Loucy (cell line): ENCODE results near the gene NR4A2.

ENCODE experiments used
- EZH2phosphoT487 ChIP-seq: fragments of 200-600 bp; IDR thresholded peaks from 2 replicates; pipeline ENCODE4 v1.6.1; 2018; ENCODE audit warnings: antibody characterized with exemption, mild to moderate bottlenecking, moderate library complexity, borderline replicate concordance
- TF ChIP-seq, protein P1 (sequence below): fragments of 200-600 bp; sonication (generic); conservative IDR thresholded peaks from 2 replicates; pipeline ENCODE4 v1.5.1; 2014; ENCODE audit warnings: mild to moderate bottlenecking, antibody characterized with exemption, low read length

GRCh38 chr2:156345582-156345981, 13.1 kb upstream of the NR4A2 start:
- no peak for TF ChIP-seq EZH2phosphoT487
- TF ChIP-seq, protein P1, sequence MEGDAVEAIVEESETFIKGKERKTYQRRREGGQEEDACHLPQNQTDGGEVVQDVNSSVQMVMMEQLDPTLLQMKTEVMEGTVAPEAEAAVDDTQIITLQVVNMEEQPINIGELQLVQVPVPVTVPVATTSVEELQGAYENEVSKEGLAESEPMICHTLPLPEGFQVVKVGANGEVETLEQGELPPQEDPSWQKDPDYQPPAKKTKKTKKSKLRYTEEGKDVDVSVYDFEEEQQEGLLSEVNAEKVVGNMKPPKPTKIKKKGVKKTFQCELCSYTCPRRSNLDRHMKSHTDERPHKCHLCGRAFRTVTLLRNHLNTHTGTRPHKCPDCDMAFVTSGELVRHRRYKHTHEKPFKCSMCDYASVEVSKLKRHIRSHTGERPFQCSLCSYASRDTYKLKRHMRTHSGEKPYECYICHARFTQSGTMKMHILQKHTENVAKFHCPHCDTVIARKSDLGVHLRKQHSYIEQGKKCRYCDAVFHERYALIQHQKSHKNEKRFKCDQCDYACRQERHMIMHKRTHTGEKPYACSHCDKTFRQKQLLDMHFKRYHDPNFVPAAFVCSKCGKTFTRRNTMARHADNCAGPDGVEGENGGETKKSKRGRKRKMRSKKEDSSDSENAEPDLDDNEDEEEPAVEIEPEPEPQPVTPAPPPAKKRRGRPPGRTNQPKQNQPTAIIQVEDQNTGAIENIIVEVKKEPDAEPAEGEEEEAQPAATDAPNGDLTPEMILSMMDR = no peak
